K562 (cell line): ENCODE measurements around the gene HSBP1L1. TPM values are rescaled to one million over a fixed set of nuclear protein-coding genes. Genes with fewer than 3 reads are reported as not detected.

Experiments used
- ATAC-seq: fragments of 200-7000 bp; cut with Tn5 transposase; 3 replicates; pipeline ENCODE4 v1.9.1; 2020; ENCODE audit warnings: moderate library complexity
- BruUV-seq: library from RNA; stranded (reverse); fragments of 400-500 nt; replicated peaks from 2 replicates; lab custom pipeline; 2021; lab: Mats Ljungman, UMichigan
- CTCF ChIA-PET: fragments of 300-600 bp; formaldehyde crosslinking; extraction: SDS; loops from one replicate; lab custom pipeline; 2021; ENCODE audit warnings: low intra/inter-chr PET ratio; lab: Yijun Ruan, JAX
- POLR2A ChIA-PET: fragments of 300-600, 350-650 bp; sonication (Branson Sonifier 250); formaldehyde crosslinking; extraction: SDS; loops from one replicate; lab custom pipeline; 2021; ENCODE audit warnings: antibody characterized with exemption, inconsistent platforms; lab: Yijun Ruan, JAX
- DNase-seq, 4 experiments: peaks; one replicate each; pipeline versions ENCODE4 v3.0.0 to v3.0.0-alpha.2; 2011 to 2018; ENCODE audit warnings: low spot score in 3 of 4, mixed read lengths in 3 of 4; ENCODE audit errors: extremely low read depth in 1 of 4
- FAIRE-seq: peaks from 2 replicates; lab custom pipeline; 2011; peaks lifted over from hg19 to GRCh38; lab: Jason Lieb, UNC
- H2AFZ ChIP-seq: 2 replicates; pipeline ENCODE4 v1.6.0; 2011; ENCODE audit warnings: low read depth, low read length, control low read depth, inconsistent platforms
- H3K27ac ChIP-seq: fragments of 200-600 bp; 3 replicates; pipeline ENCODE4 v1.8.0; 2011; ENCODE audit warnings: low read depth, mild to moderate bottlenecking, control low read depth, inconsistent platforms, low read length, moderate library complexity, mixed read lengths; ENCODE audit errors: extremely low read depth
- H3K27me3 ChIP-seq, 2 experiments: fragments of 300-600 bp in 1 of 2; 2 replicates in 1 of 2; 3 replicates in 1 of 2; pipeline versions ENCODE4 v1.6.0 to v1.8.0; 2011; ENCODE audit warnings: inconsistent platforms in 2 of 2, low read length in 2 of 2, mild to moderate bottlenecking in 1 of 2, mixed read lengths in 1 of 2, moderate library complexity in 1 of 2; ENCODE audit not compliant: control insufficient read depth in 2 of 2, insufficient read depth in 2 of 2
- H3K36me3 ChIP-seq: fragments of 300-600 bp; 3 replicates; pipeline ENCODE4 v1.8.0; 2011; ENCODE audit warnings: mild to moderate bottlenecking, low read length, inconsistent platforms; ENCODE audit not compliant: control insufficient read depth, insufficient read depth
- H3K4me1 ChIP-seq, 2 experiments: fragments of 200-600 bp in 1 of 2; replicated peaks in 1 of 2; 2 replicates in 1 of 2; 3 replicates in 1 of 2; pipeline versions ENCODE4 v1.5.1 to v1.8.0; 2011; ENCODE audit warnings: inconsistent platforms in 2 of 2, low read length in 2 of 2, mild to moderate bottlenecking in 1 of 2, mixed read lengths in 1 of 2, moderate library complexity in 1 of 2; ENCODE audit not compliant: control insufficient read depth in 2 of 2, insufficient read depth in 2 of 2
- H3K4me2 ChIP-seq: 2 replicates; pipeline ENCODE4 v1.6.1; 2011; ENCODE audit warnings: low read length, control low read depth, inconsistent platforms, mixed read lengths; ENCODE audit not compliant: insufficient read depth
- H3K4me3 ChIP-seq: fragments of 200-600 bp; sonication (generic), shearing (Covaris generic); 2 replicates; pipeline ENCODE4 v1.5.1; 2016; ENCODE audit warnings: control low read depth, inconsistent platforms
- H3K79me2 ChIP-seq: fragments of 200-600 bp; 3 replicates; pipeline ENCODE4 v1.8.0; 2011; ENCODE audit warnings: low read length, inconsistent platforms; ENCODE audit not compliant: control insufficient read depth, insufficient read depth
- H3K9ac ChIP-seq, 2 experiments: 2 replicates each; pipeline versions ENCODE4 v1.6.0 to v1.6.1; 2011; ENCODE audit warnings: low read depth in 2 of 2, low read length in 2 of 2, control low read depth in 1 of 2, inconsistent platforms in 1 of 2, mild to moderate bottlenecking in 1 of 2, mixed read lengths in 1 of 2; ENCODE audit not compliant: insufficient read depth in 1 of 2
- H3K9me1 ChIP-seq: one replicate; pipeline ENCODE4 v1.6.0; 2011; ENCODE audit warnings: inconsistent platforms, mild to moderate bottlenecking, low read length, moderate library complexity; ENCODE audit not compliant: control insufficient read depth, insufficient read depth
- H3K9me3 ChIP-seq: replicated peaks from 2 replicates; pipeline ENCODE4 v1.5.1; 2011; ENCODE audit warnings: low read depth, low read length, inconsistent platforms; ENCODE audit not compliant: control insufficient read depth, insufficient read depth
- H4K20me1 ChIP-seq: replicated peaks from 2 replicates; pipeline ENCODE4 v1.6.1; 2011; ENCODE audit warnings: low read length, inconsistent platforms, mixed read lengths; ENCODE audit not compliant: control insufficient read depth, insufficient read depth
- CHD2 ChIP-seq: IDR thresholded peaks from 2 replicates; pipeline ENCODE4 v1.6.1; 2011; ENCODE audit warnings: low read depth, low read length
- DMBX1 ChIP-seq: fragments of 250-450 bp; sonication (Bioruptor Pico); IDR thresholded peaks from 2 replicates; pipeline ENCODE4 v1.8.0; 2022; ENCODE audit warnings: inconsistent platforms, mild to moderate bottlenecking, moderate library complexity, borderline replicate concordance
- HIVEP1 ChIP-seq: fragments of 250-450 bp; sonication (Bioruptor Pico); IDR thresholded peaks from 2 replicates; pipeline ENCODE4 v1.4.0; 2020; ENCODE audit warnings: mild to moderate bottlenecking
- KLF1 ChIP-seq: fragments of 450-650 bp; IDR thresholded peaks from 2 replicates; pipeline ENCODE4 v1.6.1; 2016; ENCODE audit warnings: missing genetic modification characterization, missing compliant biosample characterization
- PHTF2 ChIP-seq: fragments of 250-450 bp; sonication (Bioruptor Pico); IDR thresholded peaks from 2 replicates; pipeline ENCODE4 v1.5.0; 2021; ENCODE audit warnings: mild to moderate bottlenecking
- ZNF212 ChIP-seq: fragments of 450-650 bp; formaldehyde crosslinking; IDR thresholded peaks from 2 replicates; pipeline ENCODE4 v1.4.0; 2020; ENCODE audit warnings: mild to moderate bottlenecking
- WGBS: fragments of 100-300 bp; shearing (Covaris generic); methylation state at CpG from one replicate; pipeline ENCODE4 v1.1.6; 2016; ENCODE audit warnings: low coverage, mixed read lengths; ENCODE audit not compliant: insufficient coverage; ENCODE audit errors: missing lambda C conversion rate; 5-methylcytosine and 5-hydroxymethylcytosine counted together
- in situ Hi-C: fragments of 300-500 bp; cut with MboI; formaldehyde crosslinking; loops from 4 replicates; pipeline ENCODE4 v1.15.0; 2018; ENCODE audit warnings: inconsistent platforms, mixed read lengths
- intact Hi-C: fragments of 100-400 bp; cut with micrococcal nuclease; formaldehyde crosslinking; loops from 2 replicates; pipeline ENCODE4 v1.14.2; 2022
- polyA plus RNA-seq, 8 experiments: library from polyadenylated mRNA; depleted of rRNA in 4 of 8; stranded (reverse) in 5 of 8; unstranded in 3 of 8; fragments of >200 nt; fragmentation: Nextera tagmentation in 2 of 8; fragmentation: Illumina TruSeq in 1 of 8; extraction: Ambion mirVana in 2 of 8; extraction: Trizol in 1 of 8; gene quantifications; 2 replicates each; pipeline versions ENCODE4 v1.2.1 to v1.2.3, GENCODE V29; 2011 to 2014; ENCODE audit warnings: inconsistent platforms in 1 of 8, missing spikeins in 1 of 8
- total RNA-seq, 7 experiments: library from RNA; depleted of rRNA in 6 of 7; stranded (reverse); fragments of >200 nt in 6 of 7; fragmentation: Illumina TruSeq in 2 of 7; extraction: Trizol in 2 of 7; gene quantifications; 2 replicates each; pipeline versions ENCODE4 v1.2.1 to v1.2.3, GENCODE V29; 2011 to 2021; ENCODE audit warnings: low replicate concordance in 1 of 7
- TF ChIP-seq, protein P1 (sequence below): fragments of 250-450 bp; sonication (Bioruptor Pico); IDR thresholded peaks from 2 replicates; pipeline ENCODE4 v1.4.0; 2020; ENCODE audit warnings: borderline replicate concordance
- TF ChIP-seq, protein P2 (sequence below): fragments of 450-650 bp; formaldehyde crosslinking; IDR thresholded peaks from 2 replicates; pipeline ENCODE4 v1.4.0; 2020; ENCODE audit warnings: mild to moderate bottlenecking, moderate library complexity
- TF ChIP-seq, protein P3 (sequence below), 2 experiments: IDR thresholded peaks in 1 of 2; conservative IDR thresholded peaks in 1 of 2; 2 replicates each; pipeline ENCODE4 v1.6.1; 2016; ENCODE audit warnings: low read depth in 2 of 2, mild to moderate bottlenecking in 1 of 2, missing compliant biosample characterization in 1 of 2, missing genetic modification characterization in 1 of 2, moderate library complexity in 1 of 2
- TF ChIP-seq, protein P4 (sequence below), 2 experiments: fragments of 450-650 bp in 1 of 2; IDR thresholded peaks; 2 replicates each; pipeline ENCODE4 v1.6.1; 2011 to 2017; ENCODE audit warnings: low read depth in 2 of 2, antibody characterized with exemption in 1 of 2, borderline replicate concordance in 1 of 2, low read length in 1 of 2, mild to moderate bottlenecking in 1 of 2, mixed read lengths in 1 of 2; ENCODE audit not compliant: control insufficient read depth in 1 of 2

HSBP1L1 gene
- total and polyA plus RNA-seq, 9 of the 15 experiments (the other 6 are each of a cell fraction or from before 2014, with no cell fraction given) = 0.24 to 0.36 TPM; not detected in 7

DNA sequence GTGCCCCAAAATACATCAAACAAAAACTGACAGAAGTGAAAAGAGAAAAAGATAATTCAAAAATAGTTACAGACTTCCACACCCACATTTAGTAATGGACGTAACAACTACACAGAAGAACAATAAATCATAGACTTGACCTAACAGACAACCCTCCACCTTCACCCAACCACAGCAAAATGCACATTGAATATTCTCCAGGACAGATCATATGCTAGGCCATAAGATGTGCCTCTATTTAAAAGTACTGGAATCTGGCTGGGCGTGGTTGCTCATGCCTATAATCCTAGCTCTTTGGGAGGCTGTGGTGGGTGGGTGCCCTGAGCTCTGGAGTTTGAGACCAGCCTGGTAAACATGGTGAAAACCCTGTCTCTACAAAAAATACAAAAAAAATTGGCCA lies 33.0 kb upstream of the HSBP1L1 start:
- no peak overlapping the region for H2AFZ ChIP-seq
- no peak overlapping the region for H3K4me3 ChIP-seq
- H3K79me2 ChIP-seq = no peaks in the 10 kb centered on the region
- no peaks in the 10 kb centered on the region for H4K20me1 ChIP-seq
- WGBS = 74% methylated on average over 2 of the region's 2 CpGs
- no peak overlapping the region for H3K9ac ChIP-seq
- peaks cover 6% of the 10 kb centered on the region; the same call in 1 of the 2 replicates for H3K9me3 ChIP-seq
- no peak for FAIRE-seq
- CTCF ChIA-PET = no interaction called here
- POLR2A ChIA-PET = no interaction called here
- H3K4me1 ChIP-seq = no peaks in the 10 kb centered on the region; a peak in 2 of 5 replicates
- H3K27ac ChIP-seq = no peak overlapping the region
- no TSS peak for BruUV-seq
- ATAC-seq = no peak
- peaks cover 3% of the 10 kb centered on the region; the same call in 1 of the 3 replicates for H3K36me3 ChIP-seq
- in situ Hi-C loops = no loop called here
- intact Hi-C loops = no loop called here
- no peak overlapping the region for H3K4me2 ChIP-seq
- no peak for DNase-seq
- no peaks in the 10 kb centered on the region for H3K9me1 ChIP-seq
- no peaks in the 10 kb centered on the region for H3K27me3 ChIP-seq
- TF ChIP-seq, protein P1, sequence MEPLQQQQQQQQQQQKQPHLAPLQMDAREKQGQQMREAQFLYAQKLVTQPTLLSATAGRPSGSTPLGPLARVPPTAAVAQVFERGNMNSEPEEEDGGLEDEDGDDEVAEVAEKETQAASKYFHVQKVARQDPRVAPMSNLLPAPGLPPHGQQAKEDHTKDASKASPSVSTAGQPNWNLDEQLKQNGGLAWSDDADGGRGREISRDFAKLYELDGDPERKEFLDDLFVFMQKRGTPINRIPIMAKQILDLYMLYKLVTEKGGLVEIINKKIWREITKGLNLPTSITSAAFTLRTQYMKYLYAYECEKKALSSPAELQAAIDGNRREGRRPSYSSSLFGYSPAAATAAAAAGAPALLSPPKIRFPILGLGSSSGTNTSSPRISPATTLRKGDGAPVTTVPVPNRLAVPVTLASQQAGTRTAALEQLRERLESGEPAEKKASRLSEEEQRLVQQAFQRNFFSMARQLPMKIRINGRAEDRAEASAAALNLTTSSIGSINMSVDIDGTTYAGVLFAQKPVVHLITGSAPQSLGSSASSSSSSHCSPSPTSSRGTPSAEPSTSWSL (CRISPR knock-in tag) = no peak
- TF ChIP-seq KLF1 (tag) (no peak), ZNF212 (CRISPR knock-in tag) (no peak), CHD2 (no peak), HIVEP1 (CRISPR knock-in tag) (no peak), PHTF2 (CRISPR knock-in tag) (no peak), DMBX1 (no peak)
- TF ChIP-seq, protein P2, sequence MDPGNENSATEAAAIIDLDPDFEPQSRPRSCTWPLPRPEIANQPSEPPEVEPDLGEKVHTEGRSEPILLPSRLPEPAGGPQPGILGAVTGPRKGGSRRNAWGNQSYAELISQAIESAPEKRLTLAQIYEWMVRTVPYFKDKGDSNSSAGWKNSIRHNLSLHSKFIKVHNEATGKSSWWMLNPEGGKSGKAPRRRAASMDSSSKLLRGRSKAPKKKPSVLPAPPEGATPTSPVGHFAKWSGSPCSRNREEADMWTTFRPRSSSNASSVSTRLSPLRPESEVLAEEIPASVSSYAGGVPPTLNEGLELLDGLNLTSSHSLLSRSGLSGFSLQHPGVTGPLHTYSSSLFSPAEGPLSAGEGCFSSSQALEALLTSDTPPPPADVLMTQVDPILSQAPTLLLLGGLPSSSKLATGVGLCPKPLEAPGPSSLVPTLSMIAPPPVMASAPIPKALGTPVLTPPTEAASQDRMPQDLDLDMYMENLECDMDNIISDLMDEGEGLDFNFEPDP = no peak
- TF ChIP-seq, protein P3, sequence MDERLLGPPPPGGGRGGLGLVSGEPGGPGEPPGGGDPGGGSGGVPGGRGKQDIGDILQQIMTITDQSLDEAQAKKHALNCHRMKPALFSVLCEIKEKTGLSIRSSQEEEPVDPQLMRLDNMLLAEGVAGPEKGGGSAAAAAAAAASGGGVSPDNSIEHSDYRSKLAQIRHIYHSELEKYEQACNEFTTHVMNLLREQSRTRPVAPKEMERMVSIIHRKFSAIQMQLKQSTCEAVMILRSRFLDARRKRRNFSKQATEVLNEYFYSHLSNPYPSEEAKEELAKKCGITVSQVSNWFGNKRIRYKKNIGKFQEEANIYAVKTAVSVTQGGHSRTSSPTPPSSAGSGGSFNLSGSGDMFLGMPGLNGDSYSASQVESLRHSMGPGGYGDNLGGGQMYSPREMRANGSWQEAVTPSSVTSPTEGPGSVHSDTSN (CRISPR knock-in tag; IDR thresholded peaks at IDR 0.05; ENCODE audit: low read depth) = no peak
- TF ChIP-seq, protein P3 (tag; conservative IDR thresholded peaks at IDR 0.05; ENCODE audit: low read depth) = no peak
- TF ChIP-seq, protein P4, sequence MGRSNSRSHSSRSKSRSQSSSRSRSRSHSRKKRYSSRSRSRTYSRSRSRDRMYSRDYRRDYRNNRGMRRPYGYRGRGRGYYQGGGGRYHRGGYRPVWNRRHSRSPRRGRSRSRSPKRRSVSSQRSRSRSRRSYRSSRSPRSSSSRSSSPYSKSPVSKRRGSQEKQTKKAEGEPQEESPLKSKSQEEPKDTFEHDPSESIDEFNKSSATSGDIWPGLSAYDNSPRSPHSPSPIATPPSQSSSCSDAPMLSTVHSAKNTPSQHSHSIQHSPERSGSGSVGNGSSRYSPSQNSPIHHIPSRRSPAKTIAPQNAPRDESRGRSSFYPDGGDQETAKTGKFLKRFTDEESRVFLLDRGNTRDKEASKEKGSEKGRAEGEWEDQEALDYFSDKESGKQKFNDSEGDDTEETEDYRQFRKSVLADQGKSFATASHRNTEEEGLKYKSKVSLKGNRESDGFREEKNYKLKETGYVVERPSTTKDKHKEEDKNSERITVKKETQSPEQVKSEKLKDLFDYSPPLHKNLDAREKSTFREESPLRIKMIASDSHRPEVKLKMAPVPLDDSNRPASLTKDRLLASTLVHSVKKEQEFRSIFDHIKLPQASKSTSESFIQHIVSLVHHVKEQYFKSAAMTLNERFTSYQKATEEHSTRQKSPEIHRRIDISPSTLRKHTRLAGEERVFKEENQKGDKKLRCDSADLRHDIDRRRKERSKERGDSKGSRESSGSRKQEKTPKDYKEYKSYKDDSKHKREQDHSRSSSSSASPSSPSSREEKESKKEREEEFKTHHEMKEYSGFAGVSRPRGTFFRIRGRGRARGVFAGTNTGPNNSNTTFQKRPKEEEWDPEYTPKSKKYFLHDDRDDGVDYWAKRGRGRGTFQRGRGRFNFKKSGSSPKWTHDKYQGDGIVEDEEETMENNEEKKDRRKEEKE (IDR thresholded peaks at IDR 0.05; ENCODE audit: borderline replicate concordance in 1 of 2, control insufficient read depth in 1 of 2, low read depth in 2 of 2, low read length in 1 of 2) = no peak
